WTC11 (cell line): Measurements from ENCODE around the gene FAR2.

ENCODE experiments used
- ESRRA ChIP-seq: sonication (generic); formaldehyde crosslinking; IDR thresholded peaks from 2 replicates; pipeline ENCODE4 v1.8.1; 2022; ENCODE audit warnings: mild to moderate bottlenecking, missing genetic modification reagents, borderline replicate concordance
- MAX ChIP-seq: sonication (generic); formaldehyde crosslinking; IDR thresholded peaks from 2 replicates; pipeline ENCODE4 v1.8.0; 2022; ENCODE audit warnings: mild to moderate bottlenecking, missing genetic modification reagents
- TF ChIP-seq, protein P1 (sequence below): fragments of 200-600 bp; IDR thresholded peaks from 2 replicates; pipeline ENCODE4 v1.8.0; 2022; ENCODE audit warnings: antibody characterized with exemption

DNA sequence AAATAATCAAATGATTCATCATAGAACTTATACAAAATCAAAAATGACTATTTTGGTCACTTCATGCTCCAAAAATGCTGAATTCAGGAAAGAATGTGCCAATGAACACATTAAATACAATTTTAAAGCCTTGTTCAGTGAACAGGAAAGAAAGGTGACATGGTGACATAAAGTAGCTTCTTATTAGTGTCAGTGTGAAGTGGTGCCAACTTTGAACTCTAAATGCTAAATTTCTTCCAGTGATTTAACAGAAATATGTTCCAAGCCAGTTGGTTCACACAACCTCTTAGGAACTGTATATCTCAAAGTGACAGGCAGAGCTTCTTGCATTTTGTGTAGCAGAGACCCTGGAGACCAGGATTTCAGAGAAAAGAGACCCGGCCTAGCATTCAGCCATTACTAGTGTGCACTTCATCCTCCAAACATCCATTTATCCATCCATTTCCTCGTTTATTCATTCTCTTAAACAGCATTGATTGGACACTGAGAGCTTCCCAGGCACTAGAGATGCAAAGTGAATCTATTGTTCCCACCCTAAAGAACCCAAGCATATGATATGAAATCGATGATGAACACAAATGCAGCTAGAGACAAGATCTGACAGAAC lies 95.2 kb downstream of the FAR2 start:
- TF ChIP-seq, protein P1, sequence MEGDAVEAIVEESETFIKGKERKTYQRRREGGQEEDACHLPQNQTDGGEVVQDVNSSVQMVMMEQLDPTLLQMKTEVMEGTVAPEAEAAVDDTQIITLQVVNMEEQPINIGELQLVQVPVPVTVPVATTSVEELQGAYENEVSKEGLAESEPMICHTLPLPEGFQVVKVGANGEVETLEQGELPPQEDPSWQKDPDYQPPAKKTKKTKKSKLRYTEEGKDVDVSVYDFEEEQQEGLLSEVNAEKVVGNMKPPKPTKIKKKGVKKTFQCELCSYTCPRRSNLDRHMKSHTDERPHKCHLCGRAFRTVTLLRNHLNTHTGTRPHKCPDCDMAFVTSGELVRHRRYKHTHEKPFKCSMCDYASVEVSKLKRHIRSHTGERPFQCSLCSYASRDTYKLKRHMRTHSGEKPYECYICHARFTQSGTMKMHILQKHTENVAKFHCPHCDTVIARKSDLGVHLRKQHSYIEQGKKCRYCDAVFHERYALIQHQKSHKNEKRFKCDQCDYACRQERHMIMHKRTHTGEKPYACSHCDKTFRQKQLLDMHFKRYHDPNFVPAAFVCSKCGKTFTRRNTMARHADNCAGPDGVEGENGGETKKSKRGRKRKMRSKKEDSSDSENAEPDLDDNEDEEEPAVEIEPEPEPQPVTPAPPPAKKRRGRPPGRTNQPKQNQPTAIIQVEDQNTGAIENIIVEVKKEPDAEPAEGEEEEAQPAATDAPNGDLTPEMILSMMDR, result no peak
- TF ChIP-seq ESRRA (CRISPR knock-in tag) (no peak), MAX (CRISPR knock-in tag) (no peak)
